ENCODE results near the gene PPFIBP1.
"Not testable (repeated sequence)": the region's sequence is repeated elsewhere in the genome, so short reads cannot be mapped to it uniquely, and the experiment has no call there.

PPFIBP1 gene

DNA sequence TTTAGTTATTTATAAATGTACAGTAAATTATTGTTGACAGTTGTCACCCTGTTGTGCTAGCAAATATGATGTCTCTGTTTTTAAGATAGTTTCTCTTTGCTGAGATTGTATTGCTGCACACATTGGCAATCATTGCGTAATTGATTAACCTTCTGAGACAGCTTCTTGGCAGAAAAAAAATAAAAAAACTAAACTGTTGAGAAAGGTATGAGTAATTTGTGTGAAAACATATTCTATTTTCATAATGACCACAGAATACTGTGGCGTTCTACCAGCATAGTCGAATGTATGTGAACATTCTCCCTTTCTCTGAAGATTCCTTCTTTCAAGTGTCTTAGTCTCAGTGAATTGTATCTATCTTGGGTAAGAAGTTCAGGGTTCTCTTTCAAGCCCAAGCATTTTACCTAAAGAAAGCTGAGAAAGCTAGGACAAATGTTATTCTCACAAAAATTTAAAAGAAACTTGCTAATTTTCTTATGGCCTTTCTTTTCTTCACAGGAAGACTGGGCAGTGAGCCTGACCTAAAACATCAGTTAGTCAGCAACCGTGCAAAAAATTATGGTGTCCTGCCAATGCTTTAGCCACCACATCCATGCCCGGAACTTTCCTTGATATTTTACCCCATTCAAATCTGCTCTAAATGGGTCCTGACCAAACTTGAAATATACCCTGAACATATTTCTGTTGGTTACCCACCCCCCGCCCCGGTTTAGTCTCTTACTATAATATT is 103.3 kb downstream of the PPFIBP1 start:
- DNase-seq (ENCODE audit: low spot score) (no peak), FAIRE-seq (no peak)

DNA sequence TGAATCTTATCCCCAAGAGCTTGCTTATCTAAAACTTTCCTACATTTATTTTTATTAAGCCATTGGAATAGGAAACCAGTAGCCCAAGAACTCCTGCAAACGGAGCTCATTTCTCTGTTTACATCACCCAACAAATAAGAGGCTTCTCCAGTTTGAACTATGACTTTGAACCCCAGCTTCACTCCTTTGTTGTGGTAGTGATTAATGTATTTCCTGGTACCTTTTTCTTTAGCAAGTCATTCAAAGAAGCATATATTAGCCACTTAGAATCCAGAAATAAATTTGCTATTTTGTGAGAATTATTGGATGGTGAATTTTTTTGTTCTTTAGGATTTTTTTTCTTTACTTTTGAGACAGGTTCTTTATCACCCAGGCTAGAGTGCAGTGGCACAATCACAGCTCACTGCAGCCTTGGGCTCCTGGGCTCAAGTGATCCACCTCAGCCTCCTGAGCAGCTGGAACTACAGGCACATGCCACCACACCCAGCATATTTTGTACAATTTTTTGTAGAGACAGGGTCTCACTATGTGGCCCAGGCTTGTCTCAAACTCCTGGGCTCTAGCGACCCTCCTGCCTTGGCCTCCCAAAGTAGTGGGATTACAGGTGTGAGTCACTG is 104.0 kb downstream of the PPFIBP1 start:
- not testable (repeated sequence) for DNase-seq (ENCODE audit: low spot score); FAIRE-seq

DNA sequence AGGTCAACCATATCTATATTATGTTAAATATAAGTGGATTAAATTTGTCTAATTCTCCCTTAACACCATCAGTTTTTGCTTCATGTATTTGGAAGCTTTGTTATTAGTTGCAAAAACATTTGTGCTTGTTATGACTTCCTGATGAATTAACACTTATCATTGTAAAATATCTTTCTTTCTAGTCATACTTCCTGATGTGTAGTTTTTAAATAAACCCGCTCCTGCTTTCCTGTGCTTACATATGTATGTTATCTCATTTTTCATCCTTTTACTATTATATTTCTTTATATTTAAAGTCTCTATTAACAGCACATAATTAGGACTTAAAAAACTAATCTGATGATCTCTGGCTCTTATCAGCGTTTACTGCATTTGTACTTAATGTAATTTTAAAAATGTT is 106.2 kb downstream of the PPFIBP1 start:
- FAIRE-seq; DNase-seq (ENCODE audit: low spot score): not testable (repeated sequence)

DNA sequence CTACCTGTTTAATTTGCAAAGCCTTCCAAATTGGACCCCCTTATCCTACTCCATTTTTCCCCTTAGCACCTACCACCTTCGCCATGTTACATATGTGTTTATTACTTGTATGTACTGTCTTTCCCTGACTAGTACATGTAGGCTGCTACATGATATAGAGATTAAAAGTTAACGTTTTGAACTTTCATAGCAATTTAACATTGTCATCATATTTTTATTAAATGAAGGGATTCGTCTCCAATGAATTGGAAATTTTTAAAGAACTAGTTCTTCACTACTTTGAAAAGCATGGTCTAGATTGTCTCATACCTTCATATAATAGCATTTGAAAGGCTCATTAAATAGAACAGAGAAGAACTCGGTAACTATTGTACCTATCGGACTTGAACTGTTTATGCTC is 107.4 kb downstream of the PPFIBP1 start:
- FAIRE-seq (no peak), DNase-seq (ENCODE audit: low spot score) (no peak)

DNA sequence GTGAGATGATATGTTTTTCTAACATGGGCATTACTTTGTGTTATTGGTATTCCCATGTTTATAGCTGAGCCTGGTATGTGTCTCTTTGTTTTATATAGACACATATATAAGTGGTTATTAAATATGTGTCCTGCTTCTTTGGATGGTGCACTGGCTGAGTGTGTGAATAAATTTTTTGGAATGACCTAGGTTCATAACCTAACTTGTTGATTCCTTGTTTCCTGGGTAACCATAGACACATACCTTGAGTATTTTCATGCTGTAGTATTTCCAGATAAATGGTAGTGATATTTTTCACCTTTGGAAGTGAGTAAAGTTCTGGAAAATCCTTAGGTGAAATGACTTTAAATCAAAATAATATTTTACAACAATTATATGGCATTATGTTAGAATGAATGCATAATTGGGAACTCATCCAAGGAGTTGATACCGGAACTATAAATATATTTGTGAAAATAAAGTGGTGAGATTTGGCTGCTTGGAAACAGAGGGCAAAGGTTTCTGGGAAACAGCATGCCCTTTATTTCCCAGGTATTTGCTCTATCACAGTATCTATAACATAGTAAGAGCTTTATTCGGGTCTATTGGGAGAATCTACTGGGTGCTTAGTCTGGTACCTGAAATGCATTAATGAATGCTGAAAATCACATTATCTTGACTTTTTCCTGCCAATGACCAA is 107.9 kb downstream of the PPFIBP1 start:
- DNase-seq (ENCODE audit: low spot score) = no peak
- FAIRE-seq = no peak

DNA sequence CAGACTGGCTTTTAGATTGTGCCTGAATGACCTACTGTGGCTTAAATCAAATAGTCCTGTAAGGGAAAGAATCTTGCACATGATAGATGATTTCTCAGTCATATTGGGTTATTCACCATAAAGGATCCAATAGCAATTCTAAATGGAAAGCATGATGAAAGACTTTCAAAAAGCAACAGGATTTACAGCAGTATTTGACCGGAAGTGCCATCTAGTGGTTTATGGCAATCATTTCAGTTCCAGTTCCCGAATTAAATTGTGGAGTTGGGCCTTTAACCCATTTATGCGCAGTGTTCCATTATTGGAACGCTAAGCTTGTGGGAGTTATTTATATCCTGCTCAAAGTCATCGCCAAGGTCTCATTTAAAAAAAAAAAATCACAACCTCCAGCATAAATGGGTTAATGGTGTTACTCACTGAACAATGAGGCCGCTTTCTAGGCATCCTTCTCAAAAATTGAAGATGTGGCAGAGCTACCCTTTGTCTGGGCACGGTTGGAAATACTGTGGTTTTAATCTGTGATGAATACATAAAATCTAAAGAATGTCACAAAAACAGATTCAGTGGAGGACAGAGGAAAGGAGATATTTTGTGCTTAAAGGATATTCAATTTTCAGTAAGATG is 111.5 kb downstream of the PPFIBP1 start:
- DNase-seq (ENCODE audit: low spot score) (peak; percentile 35), FAIRE-seq (no peak)

DNA sequence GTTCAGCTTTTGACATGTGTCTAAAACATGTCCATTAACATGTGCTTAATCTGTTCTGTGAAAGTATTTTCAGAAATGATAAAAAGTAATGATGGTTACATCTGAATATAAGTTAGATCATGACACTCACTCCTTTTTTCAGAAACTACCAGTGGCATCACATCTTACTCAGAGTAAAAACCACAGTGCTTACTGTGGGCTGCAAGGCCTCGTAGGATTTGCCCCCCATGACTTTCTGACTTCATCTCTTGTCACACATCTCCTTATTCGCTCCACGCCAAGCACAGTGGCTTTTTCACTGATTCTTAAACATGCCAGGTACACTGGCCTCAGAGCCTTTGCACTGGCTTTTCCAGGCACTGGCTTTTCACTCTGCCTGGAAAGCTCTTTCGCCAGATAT is 112.6 kb downstream of the PPFIBP1 start:
- not testable (repeated sequence) for DNase-seq (ENCODE audit: low spot score); FAIRE-seq

DNA sequence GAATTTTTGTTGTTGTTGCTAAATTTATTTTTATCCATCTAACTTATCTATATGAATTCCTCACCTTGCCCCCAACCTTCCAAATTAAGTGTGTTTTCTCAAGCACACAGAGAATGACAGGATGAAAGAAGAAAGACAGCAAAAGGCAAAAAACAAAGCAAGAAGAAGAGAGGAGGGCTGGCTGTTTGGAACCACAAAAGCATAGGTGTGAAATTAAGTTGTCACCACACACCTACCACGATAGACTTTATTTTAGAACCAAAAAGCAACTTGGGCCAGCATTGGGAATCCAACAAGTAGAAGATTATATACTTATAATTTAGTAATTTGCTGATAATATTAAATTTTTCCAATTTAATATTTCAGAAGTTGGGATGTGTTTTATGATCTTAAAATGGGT is 113.5 kb downstream of the PPFIBP1 start:
- FAIRE-seq (no peak), DNase-seq (ENCODE audit: low spot score) (no peak)

DNA sequence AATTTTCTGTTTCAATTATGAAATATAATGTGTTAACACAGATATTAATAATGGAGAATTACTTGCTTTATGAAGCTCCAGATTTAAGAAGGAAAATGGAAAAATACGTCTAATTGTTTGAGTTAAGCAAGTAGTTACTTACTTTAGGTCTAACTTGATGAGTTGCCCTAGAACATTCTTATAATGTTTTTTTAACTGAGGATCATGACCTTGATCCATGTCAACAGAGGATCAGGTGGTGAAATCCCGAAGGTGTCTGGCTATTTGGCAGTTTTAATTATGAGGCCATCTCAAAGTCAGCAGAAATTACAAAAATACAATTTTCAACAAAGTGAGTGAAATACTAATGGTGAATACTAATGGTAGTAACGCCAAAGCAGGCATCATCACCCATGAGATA is 115.3 kb downstream of the PPFIBP1 start:
- no peak for DNase-seq (ENCODE audit: low spot score)
- no peak for FAIRE-seq

DNA sequence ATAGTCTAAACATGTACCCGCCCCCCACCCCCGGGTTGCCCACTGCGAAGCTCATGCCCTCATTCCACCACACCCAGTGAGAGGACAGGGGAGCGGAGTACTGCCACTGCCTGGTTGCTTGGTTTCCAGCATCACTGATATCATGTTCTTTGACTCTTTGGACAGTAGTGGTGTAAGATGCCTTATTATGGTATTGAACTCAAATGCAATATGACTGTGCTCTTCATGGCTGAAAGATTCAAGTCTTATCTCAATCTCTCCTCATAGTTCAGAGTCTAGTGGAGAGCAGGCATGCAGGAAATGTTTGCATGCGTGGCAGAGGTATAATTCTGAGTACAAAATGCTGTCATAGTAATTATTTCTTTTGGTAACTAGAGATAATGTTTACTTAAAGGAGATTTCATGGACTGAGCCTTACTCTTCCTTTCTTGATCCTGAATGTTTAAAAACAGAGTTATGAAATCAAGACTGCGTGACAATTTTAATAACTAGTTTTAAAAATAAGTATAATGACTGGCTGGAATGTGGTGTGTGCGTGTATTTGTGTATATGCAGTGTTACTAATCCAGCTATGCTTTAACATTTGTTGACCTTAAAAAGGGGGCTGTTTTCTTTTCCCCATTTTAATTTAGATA is 116.7 kb downstream of the PPFIBP1 start:
- DNase-seq (ENCODE audit: low spot score) = not testable (repeated sequence)
- FAIRE-seq = peak; percentile 55

DNA sequence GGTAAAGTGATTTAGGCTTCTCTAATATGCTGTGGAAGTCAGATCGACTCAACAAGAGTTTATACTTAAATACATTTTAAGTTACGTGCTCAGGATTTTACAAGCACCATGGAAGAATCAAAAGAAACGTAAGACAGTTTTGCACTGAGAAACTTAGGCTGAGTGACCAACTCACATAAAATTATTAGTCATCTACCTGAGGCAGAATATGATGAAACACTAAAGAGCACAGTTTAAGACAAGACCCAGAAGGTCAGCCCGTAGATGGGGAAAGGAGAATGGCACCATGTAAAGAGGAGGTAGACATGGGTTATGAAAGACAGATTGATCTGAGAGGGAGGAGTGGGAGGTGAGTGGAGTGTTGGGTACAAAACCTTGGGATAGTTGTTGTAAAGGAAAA is 118.4 kb downstream of the PPFIBP1 start:
- FAIRE-seq; DNase-seq (ENCODE audit: low spot score): not testable (repeated sequence)

DNA sequence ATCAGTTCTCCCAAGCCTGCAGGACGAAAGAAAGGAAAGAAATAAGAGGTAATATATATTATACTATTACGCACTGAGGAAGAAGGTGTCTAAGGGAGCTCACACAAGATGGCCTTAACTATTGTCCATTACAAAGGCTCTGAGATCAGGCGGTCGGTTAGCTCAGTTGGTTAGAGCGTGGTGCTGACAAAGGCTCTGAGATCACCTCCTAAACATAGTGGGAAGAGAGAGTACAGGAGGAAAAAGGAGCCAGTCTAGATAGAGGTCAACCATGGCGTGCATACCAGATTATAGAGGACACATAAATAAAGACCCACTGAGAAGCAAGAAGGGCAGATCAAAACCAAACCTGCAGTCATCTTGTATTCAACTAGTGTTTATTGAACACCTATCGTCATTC is 118.9 kb downstream of the PPFIBP1 start:
- not testable (repeated sequence) for DNase-seq (ENCODE audit: low spot score); FAIRE-seq

DNA sequence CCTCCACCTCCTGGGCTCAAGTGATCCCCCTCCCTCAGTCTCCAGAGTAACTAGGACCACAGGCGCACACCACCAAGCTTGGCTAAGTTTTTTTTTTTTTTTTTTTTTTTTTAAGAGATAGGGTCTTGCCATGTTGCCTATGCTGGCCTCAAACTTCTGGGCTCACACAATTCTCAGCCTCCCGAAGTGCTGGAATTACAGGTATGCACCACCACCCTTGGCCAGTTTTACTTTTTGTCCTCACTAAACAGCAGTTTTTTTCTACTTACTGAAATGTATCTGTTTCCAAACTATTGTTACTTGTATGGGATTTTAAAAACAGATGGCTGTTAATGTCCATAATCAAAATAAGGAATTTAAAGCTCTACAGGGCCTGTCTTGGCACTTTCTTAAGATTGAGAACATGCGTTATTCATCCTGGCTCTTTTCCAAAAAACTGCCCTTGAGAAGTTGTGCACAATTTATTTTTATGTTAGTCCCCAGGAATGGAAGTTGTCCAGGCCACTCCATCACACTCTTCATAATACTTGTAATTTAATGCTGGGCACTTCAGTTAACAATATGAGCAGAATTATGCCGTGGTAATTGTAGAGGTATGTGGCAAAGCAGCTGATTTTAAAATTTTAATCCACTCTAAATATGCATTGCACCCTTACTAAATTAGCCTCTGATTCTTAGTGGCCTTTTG is 120.3 kb downstream of the PPFIBP1 start:
- FAIRE-seq = no peak

DNA sequence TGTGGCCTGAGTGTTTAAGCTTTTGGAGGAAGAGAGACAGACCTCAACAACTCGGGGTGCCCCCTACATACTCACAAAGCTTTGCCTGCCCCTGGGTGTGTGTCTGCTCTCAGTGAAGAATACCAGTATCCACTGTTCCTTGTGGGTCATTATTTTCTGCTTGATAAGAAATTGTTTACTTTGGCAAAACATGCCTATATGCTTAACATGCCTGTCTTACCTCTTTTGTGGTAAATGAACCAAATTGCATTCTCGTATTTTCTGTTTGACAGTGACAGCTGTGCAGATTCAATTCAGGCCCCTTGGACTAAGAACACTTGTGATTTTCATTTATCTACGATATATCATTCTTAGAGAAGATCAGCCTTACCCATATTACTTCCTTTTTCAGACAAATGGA is 121.7 kb downstream of the PPFIBP1 start:
- no peak for FAIRE-seq
- DNase-seq (ENCODE audit: low spot score) = no peak

More for the DNA sequence above, 120.3 kb downstream of the PPFIBP1 start:
- DNase-seq (ENCODE audit: low spot score) = no peak

DNA sequence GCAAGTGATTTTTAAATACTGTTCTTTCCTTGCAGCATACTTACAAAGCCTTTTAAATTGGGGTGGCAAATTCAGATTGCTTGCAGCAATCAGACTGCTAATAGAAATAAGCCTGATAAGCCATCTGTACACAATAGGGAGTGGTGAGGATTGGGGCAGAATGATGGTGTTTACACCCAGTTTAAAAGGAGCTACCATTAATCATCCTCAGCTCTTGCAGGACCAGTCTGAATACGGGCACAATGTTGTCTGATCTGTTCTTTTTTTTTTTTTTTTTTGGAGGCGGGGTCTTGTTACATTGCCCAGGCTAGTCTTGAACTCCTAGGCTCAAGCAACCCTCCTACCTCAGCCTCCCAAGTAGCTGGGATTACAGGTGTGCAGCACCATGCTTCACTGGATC is 122.1 kb downstream of the PPFIBP1 start:
- FAIRE-seq = no peak

DNA sequence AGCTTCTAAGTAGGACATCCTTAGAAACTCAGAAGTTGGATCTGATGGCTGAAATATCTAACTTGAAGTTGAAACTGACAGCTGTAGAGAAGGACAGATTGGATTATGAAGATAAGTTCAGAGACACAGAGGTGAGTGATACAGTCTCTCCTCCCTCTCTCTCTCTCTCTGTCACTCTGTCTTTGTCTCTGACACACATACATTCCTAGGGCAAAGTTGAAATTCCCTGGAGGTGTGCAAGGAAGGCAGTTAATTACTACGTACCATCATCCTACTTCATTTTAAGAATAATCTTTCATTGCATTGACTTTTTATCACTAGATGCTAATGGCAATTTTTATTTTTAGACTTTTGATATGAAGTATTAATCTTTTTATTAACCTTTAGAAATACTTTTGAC is 126.0 kb downstream of the PPFIBP1 start:
- no peak for DNase-seq (ENCODE audit: low spot score)
- no peak for FAIRE-seq

More for the DNA sequence above, 122.1 kb downstream of the PPFIBP1 start:
- DNase-seq (ENCODE audit: low spot score) = no peak

DNA sequence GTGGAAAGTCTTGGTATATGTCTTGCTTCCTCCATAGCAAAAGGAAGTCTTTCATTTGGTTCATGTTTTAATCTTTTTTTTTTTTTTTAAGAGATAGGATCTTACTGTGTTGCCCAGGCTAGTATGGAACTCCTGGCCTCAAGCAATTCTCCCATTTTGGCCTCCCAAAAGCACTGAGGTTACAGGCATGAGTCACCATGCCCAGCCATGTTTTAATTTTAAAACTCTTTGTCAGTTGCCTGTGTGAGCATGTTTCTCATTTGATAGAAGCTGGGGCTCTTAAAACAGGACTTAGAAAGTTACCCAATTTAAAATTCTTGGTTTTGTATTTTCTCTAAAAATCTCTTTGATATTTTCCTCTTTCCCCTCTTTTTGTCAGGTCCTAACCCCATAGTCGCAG is 127.2 kb downstream of the PPFIBP1 start:
- FAIRE-seq (no peak), DNase-seq (ENCODE audit: low spot score) (no peak)

DNA sequence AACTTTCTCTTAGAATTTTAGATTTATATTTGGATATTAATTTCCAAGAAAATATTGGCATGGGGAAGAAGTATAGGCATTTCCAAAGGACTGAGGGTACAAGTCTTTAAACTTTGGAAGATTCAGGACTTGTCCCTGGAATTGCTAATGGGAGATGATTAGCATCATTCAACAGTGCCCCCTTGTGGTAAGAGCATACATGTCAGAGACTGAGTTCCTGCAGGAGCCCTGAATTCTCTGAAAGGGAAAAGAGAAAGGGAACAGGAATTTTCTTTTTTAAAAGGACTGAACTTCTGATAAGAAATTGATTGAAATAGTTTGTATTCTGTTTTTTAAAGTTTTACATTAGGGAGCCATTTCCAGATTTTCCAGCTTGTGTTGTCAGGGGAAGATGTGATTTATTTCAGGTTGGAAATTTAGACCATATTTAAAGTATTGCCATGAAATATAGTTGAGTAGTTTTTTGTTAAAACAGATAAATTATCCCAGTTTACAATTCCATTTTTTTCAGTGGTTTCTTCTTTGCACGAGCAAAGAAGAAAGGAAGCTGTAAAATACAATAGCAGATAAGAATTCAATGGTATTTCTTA is 128.3 kb downstream of the PPFIBP1 start:
- FAIRE-seq (no peak), DNase-seq (ENCODE audit: low spot score) (peak; percentile 67)

DNA sequence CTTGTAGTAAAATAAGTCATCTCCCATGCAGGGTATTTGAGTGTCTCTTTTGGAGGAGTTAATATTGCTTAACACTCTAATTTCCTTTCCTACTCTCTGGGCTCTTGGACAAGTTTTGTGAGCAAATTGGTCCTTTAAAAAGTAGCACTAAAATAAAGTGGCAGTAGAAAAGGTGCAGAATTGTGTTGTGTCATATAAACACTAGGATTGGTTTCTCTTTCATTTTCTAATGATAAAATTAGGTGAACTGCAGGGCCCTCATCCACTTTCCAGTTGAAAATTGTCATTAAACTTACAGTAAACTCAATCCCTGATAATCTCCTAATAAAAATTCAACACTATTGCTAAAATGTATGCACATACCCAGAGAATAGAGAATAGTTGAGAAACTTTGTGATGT is 129.7 kb downstream of the PPFIBP1 start:
- FAIRE-seq (no peak), DNase-seq (ENCODE audit: low spot score) (no peak)

DNA sequence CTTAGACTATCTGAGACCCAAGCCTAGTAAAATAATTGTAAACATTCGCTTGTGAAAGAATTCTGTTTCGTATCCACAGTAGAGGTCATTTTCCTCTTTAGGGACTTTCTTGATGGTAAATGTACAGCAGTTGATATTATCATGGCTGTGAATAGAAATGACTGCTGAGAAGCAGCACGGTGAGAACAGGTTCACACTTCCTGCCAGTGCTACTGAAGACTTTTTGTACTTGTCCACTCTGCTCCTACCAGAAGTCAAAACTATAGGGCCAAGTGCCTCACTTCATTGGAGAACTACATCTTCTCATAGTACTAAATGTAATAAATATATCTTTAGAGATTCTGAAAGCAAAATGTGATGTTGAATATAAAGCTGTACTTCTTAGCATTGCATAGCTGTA is 131.5 kb downstream of the PPFIBP1 start:
- DNase-seq (ENCODE audit: low spot score); FAIRE-seq: not testable (repeated sequence)

All from urothelium cell line (cell line).